ENCODE results near the gene FH. TPM values are rescaled to one million over a fixed set of nuclear protein-coding genes. Genes with fewer than 3 reads are reported as not detected.
A peak's percentile ranks its signal among the peaks of the same experiment; 100 is the strongest.

The FH gene
- total RNA-seq, 1 donor from 2014 or later = 53.6 TPM

GRCh38 chr1:241532162-241532531 lies 12.6 kb upstream of the FH start, which contains the start of gene KMO:
TSS of gene KMO (plus strand) at chr1:241532378. CDS start at chr1:241532445, 67 bp downstream.
- peak within 1 kb of the TSS; percentile 36 for H3K4me3 ChIP-seq (ENCODE audit: low read depth, low read length)
- DNase-seq (ENCODE audit: low read depth) = no peak
- no peaks in the 10 kb centered on the region for H3K27me3 ChIP-seq (ENCODE audit: control insufficient read depth, insufficient read depth, low read length)
- H3K36me3 ChIP-seq (ENCODE audit: control insufficient read depth, insufficient read depth, low read length) = no peaks in the 10 kb centered on the region
- no peak for TF ChIP-seq CTCF (IDR thresholded peaks at IDR 0.05; ENCODE audit: insufficient read depth, low read length, poor library complexity, severe bottlenecking)

GRCh38 chr1:241531195-241532161 lies 11.9 kb upstream of the FH start:
- peak; percentile 39 for DNase-seq (ENCODE audit: low read depth)
- H3K36me3 ChIP-seq (ENCODE audit: control insufficient read depth, insufficient read depth, low read length) = no peaks in the 10 kb centered on the region
- peak; percentile 38 for TF ChIP-seq CTCF (IDR thresholded peaks at IDR 0.05; ENCODE audit: insufficient read depth, low read length, poor library complexity, severe bottlenecking)
- H3K27me3 ChIP-seq (ENCODE audit: control insufficient read depth, insufficient read depth, low read length) = no peaks in the 10 kb centered on the region
- peak overlapping the region; percentile 36 for H3K4me3 ChIP-seq (ENCODE audit: low read depth, low read length)

GRCh38 chr1:241527146-241527545 lies 7.6 kb upstream of the FH start:
- H3K27me3 ChIP-seq (ENCODE audit: control insufficient read depth, insufficient read depth, low read length) = no peaks in the 10 kb centered on the region

GRCh38 chr1:241525026-241525425 lies 5.5 kb upstream of the FH start:
- H3K4me3 ChIP-seq (ENCODE audit: low read depth, low read length) = no peak overlapping the region
- no peaks in the 10 kb centered on the region for H3K27me3 ChIP-seq (ENCODE audit: control insufficient read depth, insufficient read depth, low read length)
- no peak for DNase-seq (ENCODE audit: low read depth)
- no peaks in the 10 kb centered on the region for H3K36me3 ChIP-seq (ENCODE audit: control insufficient read depth, insufficient read depth, low read length)
- TF ChIP-seq CTCF (IDR thresholded peaks at IDR 0.05; ENCODE audit: insufficient read depth, low read length, poor library complexity, severe bottlenecking) = no peak

More at GRCh38 chr1:241527146-241527545, 7.6 kb upstream of the FH start:
- TF ChIP-seq CTCF (IDR thresholded peaks at IDR 0.05; ENCODE audit: insufficient read depth, low read length, poor library complexity, severe bottlenecking) = no peak
- Histone ChIP-seq H3K4me3 (ENCODE audit: low read depth, low read length) (no peak overlapping the region), H3K36me3 (ENCODE audit: control insufficient read depth, insufficient read depth, low read length) (no peaks in the 10 kb centered on the region)
- DNase-seq (ENCODE audit: low read depth) = no peak

- Histone ChIP-seq H3K36me3 (ENCODE audit: control insufficient read depth, insufficient read depth, low read length) (no peaks in the 10 kb centered on the region), H3K27me3 (ENCODE audit: control insufficient read depth, insufficient read depth, low read length) (no peaks in the 10 kb centered on the region), H3K4me3 (ENCODE audit: low read depth, low read length) (no peak overlapping the region)
- no peak for TF ChIP-seq CTCF (IDR thresholded peaks at IDR 0.05; ENCODE audit: insufficient read depth, low read length, poor library complexity, severe bottlenecking)
- no peak for DNase-seq (ENCODE audit: low read depth)
These were observed 2.2 kb upstream of the FH start for GRCh38 chr1:241521718-241522117.

Measured in kidney epithelial cell (primary cell).